Fibroblast of mammary gland (primary cell): ENCODE results near the gene SRGAP1.

Experiments
- DNase-seq: peaks from one replicate; pipeline ENCODE4 v3.0.0-alpha.2; 2010; ENCODE audit warnings: low read depth
- H3K4me3 ChIP-seq: 2 replicates; pipeline ENCODE4 v1.5.1; 2011; ENCODE audit warnings: low read depth, mild to moderate bottlenecking, low read length, moderate library complexity; ENCODE audit not compliant: control insufficient read depth
- TF ChIP-seq, protein P1 (sequence below): conservative IDR thresholded peaks from 2 replicates; pipeline ENCODE4 v1.5.1; 2011; ENCODE audit warnings: low read depth, low read length, inconsistent platforms; ENCODE audit not compliant: control insufficient read depth, insufficient read depth

The SRGAP1 gene

DNA sequence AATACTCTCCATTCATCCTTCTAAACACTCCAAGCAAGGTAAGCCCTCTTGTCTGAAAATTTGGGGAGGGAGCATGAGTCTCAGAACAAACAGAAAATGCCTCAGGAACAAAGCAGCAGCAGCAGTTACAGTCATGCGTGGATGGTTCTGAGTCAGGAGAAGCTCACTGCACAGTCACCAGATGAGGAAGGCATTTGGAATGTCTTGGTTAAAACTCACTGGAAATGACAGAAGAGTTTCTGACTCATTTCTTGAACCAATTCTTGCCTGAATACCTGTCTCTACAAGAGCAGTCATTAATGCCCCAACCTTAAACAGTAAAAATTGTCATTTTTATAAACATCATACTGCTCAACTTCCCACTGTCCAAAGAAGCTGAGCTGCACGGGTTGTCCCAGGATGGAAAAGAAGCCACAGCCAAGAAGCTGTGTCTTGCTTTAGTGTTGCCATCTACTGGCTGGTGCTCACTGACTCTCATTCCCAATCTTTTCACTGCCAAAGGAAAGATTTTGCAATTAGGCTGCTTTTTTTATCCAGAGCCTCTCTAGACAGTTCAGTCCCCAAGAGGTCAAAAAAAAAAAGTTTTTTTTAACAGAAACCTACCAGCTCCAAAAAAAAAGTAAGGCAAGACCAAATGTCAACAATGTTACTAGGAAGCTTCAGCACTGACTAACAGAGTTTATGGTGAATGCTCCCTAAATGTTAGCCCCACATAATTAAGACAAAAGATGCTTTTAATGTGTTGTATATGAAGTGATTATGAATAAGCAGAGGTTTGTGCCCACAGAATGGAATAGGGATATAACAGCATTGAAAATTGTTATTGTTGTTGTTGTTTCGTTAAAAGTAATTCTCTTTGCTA is 337.2 kb downstream of the SRGAP1 start:
- no peak overlapping the region for H3K4me3 ChIP-seq
- peak; percentile 99 for DNase-seq
- TF ChIP-seq, protein P1, sequence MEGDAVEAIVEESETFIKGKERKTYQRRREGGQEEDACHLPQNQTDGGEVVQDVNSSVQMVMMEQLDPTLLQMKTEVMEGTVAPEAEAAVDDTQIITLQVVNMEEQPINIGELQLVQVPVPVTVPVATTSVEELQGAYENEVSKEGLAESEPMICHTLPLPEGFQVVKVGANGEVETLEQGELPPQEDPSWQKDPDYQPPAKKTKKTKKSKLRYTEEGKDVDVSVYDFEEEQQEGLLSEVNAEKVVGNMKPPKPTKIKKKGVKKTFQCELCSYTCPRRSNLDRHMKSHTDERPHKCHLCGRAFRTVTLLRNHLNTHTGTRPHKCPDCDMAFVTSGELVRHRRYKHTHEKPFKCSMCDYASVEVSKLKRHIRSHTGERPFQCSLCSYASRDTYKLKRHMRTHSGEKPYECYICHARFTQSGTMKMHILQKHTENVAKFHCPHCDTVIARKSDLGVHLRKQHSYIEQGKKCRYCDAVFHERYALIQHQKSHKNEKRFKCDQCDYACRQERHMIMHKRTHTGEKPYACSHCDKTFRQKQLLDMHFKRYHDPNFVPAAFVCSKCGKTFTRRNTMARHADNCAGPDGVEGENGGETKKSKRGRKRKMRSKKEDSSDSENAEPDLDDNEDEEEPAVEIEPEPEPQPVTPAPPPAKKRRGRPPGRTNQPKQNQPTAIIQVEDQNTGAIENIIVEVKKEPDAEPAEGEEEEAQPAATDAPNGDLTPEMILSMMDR: peak; percentile 71

DNA sequence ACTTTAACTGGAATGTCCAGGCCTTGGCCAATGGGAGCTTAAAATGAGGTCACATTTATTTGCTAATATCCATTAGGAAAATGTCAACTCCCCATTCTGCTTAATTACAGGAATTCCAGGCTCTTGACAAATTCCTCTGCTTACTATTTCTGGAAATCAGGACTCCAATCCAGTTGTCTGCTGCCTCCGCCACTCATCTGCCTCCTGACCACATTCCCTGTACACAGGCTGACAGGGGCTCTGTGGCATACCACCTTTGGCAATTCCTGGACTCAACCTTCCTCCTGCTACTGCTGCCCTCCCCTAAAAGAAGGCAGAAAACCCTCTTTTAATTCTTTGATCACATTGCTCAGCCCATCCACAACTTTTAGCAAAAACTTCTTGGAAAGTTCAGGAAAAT is 339.7 kb downstream of the SRGAP1 start:
- TF ChIP-seq, protein P1: no peak
- DNase-seq: no peak
- no peak overlapping the region for H3K4me3 ChIP-seq

DNA sequence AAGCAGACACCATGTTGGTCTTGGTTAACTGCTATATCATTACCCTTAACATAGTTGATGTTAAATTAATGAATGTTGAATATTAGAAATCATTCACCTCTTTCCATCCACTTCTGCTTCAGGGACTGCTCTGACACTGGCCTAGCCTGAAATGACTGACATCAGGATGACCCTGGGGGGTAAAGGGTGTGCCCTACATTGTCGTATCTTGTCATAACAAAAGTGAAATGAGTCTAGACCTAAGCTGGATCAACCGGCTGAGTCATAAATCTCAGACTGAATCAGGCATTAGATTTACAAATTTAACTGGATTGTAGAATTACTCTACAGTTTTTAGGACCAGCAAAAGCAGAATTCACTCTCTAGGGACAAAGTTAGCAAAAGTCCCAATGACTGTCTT is 342.3 kb downstream of the SRGAP1 start:
- H3K4me3 ChIP-seq: no peak overlapping the region
- TF ChIP-seq, protein P1: no peak
- DNase-seq: peak; percentile 62

DNA sequence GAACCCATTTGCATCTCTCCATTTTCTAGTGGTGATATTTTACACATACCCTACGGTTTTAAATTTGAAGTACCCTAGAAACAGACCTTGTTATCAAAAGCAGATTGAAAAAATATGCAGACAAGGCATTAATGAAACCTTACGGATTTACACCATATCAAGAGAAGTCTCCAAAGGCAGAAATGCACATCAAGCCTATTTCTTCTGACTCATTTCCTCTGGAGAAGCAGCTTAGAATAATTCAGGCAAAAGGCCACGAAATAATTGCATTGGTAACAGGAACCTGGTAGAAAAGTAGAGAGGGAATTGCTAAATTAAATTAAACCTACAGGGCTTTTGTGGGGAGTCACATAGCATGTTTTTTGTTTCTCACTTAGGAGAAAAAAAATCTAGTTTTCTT is 342.9 kb downstream of the SRGAP1 start:
- TF ChIP-seq, protein P1: no peak
- no peak overlapping the region for H3K4me3 ChIP-seq
- peak; percentile 83 for DNase-seq

DNA sequence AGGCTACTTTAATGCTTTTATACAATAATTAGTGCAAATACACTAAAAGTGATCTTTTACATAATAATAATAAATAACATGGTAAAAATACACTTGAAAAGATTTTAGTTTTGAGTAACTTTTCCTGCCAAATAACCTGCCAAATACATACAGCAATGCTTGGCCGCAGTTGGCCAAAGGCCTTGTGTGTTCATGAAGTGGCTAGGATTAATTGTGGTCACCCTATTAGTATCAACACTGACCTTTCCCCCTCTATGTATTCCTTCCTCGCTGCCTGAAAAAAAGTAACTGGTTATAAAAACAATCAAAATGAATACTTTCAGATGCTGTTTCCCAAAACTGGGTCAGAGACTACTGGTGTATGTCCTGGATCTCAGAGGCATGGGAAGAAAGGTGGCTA is 343.3 kb downstream of the SRGAP1 start:
- DNase-seq: peak; percentile 31
- TF ChIP-seq, protein P1: no peak
- no peak overlapping the region for H3K4me3 ChIP-seq

DNA sequence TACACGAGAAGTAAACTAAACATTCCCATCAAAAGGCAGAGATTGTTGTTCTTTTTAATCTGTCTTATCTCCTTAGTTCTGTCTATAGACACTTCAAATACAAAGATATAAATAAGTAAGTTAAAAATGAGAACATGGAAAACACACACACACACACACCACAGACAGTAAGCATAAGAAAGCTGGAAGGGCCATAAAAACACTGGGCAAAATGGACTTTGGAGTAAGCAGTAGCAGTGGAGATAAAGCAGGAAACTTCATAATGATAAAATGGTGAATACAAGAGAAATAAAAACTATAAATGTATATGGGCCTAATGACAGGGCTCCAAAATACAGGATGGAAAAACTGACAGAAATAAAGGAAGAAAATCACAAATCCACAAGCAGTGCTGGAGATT is 345.0 kb downstream of the SRGAP1 start:
- no peak for DNase-seq
- no peak overlapping the region for H3K4me3 ChIP-seq
- TF ChIP-seq, protein P1: no peak
